GM19351 (cell line): Measurements from ENCODE around the gene DNAH10.
"Not testable (repeated sequence)": the region's sequence is repeated elsewhere in the genome, so short reads cannot be mapped to it uniquely, and the experiment has no call there.

Experiments used
- ATAC-seq: cut with Tn5 transposase; IDR thresholded peaks from one replicate; pipeline ENCODE4 v1.9.1; 2021; ENCODE audit warnings: mild to moderate bottlenecking, moderate library complexity; ENCODE audit not compliant: unreplicated experiment

DNAH10 gene

DNA sequence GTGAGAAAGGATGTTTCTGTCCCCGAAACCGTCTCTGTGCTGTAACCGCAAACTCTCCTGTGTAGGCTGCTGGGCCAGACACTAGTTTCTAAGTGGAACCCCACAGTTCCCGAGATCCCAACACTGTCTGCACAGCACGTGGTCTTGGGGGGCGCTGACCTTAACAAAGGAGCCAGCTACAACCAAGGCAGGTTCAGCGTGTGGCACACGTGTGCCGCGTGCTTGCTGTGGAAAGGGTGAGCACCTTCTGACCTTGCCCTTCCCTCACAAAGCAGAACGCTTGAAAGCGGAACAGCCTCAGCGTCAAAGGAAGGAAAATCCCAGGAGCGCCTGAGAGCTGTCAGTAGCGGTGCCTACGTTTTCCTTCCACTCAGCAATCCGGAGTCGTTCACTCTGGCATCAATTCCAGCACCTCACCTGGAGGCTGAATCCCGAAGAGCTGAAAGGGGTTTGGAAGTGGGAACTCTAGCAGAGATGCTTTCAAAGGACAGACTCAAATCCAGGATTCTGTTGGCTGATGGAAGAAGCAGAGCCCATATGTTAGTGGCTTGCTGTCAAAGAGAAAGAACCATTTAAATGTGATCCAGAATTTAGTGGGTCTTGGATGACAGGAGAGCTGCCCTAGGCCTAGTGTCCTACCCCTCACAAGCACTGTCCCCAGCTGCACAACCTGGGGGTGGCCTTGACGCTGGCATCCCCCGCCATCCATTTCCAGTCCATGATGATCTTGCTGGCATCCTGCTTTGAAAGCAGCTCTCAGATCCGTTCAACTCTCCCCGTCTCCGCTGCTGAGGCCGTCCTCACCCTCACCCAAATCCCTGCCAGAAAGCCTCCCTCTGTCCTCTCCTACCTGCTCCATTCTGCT, 183.4 kb downstream of the DNAH10 start:
- no peak for ATAC-seq

DNA sequence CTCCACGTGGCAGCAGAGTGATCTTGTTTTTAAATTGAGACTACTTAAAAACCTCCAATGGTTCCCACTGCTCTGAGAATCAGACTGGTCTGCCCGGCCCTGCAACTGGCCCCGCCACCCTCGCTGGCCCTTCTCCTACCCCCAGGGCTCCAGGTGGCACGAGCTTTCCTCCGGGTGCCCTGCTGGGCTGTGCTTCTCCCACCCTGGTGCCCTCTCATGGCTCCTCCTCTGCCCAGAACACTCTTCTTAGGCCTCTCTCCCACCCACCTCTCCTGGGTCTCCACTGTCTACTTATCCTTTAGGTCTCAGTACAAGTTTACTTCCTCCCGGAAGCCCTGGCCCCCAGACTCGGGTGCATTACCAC, 184.0 kb downstream of the DNAH10 start:
- ATAC-seq, result no peak

DNA sequence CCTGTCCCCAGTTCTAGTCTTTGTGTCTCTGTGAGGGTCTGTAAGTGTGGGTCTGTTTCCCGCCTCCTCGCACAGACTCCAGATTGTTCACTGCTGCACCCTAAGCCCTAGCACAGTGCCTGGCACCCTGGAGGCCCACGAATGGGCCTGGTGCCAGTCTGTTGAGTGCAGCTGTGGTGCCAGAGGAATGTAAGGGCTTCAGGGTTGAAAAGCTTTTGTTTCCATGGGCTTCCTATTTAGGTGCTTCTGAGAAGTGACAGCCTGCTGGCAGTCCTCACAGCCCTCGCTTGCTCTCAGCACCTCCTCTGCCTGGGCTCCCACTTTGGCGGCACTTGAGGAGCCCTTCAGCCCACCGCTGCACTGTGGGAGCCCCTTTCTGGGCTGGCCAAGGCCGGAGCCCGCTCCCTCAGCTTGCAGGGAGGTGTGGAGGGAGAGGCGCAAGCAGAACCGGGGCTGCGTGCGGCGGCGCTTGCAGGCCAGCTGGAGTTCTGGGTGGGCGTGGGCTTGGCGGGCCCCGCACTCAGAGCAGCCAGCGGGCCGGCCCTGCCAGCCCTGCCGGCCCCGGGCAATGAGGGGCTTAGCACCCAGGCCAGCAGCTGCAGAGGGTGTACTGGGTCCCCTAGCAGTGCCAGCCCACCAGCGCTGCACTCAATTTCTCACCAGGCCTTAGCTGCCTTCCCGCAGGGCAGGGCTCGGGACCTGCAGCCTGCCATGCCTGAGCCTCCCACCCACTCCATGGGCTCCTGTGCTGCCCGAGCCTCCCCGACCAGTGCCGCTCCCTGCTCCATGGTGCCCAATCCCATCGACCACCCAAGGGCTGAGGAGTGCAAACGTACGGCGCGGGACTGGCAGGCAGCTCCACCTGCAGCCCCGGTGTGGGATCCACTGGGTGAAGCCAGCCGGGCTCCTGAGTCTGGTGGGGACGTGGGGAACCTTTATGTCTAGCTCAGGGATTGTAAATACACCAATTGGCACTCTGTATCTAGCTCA, 184.7 kb downstream of the DNAH10 start:
- ATAC-seq, result not testable (repeated sequence)

DNA sequence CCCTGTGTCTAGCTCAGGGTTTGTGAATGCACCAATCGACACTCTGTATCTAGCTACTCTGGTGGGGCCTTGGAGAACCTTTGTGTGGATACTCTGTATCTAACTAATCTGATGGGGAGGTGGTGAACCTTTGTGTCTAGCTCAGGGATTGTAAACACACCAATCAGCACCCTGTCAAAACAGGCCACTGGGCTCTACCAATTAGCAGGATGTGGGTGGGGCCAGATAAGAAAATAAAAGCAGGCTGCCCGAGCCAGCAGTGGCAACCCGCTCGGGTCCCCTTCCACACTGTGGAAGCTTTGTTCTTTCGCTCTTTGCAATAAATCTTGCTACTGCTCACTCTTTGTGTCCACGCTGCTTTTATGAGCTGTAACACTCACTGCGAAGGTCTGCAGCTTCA, 185.4 kb downstream of the DNAH10 start:
- not testable (repeated sequence) for ATAC-seq

DNA sequence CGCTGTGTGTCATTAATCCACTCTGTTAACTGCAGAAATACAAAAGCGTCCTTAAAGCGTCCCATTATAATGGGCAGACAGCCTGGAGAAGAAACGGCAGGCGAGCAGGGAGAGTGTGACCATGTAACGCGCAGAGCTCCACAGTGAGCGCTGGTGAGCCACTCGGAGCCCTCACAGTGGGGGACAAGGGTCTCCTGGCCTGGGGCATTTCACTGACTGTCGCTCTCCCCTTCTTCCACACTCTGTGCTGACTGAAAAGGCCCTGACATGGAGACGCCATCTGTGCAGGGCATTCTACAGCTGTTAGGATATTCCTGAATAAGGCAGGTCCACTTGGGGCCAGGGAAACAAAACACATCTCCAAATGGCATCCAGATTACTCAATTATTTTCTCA, 186.3 kb downstream of the DNAH10 start:
- ATAC-seq, result no peak

DNA sequence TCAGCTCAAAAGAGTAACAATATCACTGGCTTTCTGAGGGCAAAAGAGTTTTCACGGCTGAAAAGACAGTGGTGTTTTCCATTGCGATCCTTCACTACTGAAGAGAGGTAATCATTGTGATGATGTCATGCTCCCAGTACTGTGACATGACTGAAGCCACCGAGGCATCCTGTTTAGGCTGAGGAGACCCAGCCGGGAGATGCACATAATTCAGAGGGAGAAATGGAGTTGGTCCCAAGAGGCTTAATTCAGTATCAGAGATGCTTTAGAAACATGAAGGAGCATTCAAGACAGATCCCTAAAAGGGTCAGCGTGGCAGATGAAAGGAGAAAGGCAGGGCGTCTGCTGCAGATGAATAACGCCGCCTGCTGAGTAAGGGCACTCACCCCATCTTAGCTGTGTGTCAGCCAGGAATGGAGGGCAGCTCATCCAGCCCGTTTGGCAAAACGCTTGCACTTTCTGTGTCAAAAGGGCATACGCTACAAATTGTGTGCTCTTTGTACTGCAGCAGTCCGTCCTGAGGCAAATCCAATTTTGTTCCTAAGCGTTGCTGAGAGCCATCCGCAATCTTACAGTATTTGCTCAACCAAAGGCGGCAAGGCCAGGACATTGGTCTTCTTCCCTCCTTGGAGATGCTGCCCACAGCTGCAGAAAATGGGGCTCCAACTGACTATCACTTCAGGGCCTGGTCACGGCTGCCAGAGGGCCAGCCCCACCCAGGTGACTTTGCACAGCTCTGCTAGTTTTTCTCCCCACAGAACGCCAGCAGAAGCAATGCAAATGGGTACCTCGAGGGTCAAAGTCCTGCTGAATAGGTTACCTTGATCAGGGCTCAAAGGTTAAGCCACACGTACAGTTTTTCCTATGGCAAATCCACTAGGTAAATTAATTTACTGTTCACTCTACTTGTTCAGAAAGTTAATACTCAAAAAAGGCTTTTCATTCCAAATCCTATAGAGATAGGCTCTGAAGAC, 187.0 kb downstream of the DNAH10 start:
- ATAC-seq, result no peak

DNA sequence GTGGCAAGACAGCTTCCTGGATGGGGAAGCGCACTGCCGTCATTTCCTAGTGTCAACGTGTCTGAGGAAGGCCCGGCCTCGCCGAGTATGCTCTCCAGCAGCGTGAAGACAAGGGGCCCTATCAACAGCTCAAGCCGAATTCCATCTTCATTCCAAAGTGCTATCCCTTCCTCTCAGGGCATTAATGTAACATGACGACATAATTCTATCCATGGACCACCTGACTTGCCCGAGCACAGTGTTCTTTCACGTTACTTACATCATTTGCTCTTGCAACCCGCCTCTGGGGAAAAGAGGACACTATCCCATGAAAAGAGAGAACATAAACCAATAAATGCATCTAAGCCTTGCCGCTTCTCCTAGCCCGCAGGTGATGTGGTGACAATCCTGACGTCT, 187.7 kb downstream of the DNAH10 start:
- ATAC-seq, result no peak

DNA sequence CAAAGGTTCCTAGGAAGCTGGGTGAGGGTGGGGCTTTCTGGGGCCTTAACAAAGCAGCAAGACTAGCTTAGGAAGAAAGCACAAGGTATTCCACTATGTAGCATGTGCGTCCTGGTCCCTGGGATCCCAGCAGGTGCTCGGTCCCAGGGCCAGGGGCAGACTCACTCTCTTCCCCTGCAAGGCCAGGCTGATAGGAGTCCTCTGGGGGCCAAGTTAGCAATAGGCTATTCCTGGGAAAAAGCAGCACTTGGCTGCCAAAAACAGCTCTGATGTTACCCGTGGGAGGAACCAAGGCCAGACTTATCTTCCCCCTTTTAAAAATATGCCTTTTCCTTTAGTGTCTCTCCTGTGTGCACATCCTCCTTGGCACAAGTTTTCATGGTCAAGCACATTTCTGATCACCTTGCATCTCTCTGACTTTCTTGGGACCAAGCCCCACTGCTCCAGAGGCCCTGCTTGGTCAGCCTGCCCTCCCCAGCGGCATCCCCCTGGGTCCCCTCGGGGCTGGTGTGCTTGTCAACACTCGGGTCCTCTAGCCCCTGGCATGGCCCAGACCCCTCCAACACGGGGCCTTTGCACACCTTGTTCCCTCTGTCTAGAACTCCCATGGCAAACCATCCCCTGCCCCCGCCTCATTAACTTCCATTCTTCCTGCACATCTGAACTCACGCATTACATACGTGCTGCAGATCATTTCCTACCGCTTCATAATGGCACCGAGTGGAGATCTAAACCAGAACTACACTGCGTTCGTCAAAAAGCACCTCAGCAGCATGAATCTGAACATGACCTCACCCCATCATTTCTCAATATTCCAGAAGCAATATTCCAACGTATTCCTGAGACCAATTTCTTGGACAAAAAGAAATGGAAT, 188.6 kb downstream of the DNAH10 start:
- ATAC-seq, result no peak

DNA sequence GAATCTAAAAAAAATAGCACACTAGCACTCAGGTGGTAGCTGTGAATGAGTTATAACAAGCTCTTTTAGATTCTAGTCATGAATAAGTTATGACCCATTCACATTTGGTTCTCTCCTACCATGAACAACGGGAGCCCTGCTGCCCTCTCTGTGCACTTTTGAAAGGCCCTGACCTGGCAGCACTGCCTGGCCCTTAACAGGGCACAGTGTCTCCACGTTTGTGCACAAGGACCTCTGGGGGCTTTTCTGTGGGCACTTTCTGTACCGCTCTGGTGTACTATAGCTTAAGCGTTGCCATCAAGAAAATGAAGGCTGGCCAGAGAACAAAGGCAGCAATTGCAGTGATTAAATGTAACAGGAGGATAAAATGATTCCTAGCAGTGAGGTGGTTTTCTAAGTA, 189.4 kb downstream of the DNAH10 start:
- ATAC-seq, result no peak

DNA sequence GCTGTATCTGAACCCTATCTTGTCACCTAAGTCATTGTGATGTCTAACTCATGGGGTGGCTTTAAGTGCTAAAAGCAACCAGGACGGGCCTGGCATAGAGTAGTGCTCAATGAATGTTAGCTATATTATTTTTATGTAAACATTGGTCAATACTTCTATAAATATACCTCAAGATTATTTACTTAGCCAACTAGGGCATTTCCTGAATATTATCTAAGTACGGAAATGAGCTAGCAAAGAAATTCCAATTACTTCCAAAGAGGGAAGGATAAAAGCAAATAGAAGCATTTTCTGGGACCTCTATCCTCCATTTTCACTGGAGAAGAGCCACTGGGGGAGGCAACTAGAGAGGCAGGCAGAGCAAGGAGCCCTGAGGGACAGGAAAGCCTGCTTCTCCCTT, 189.9 kb downstream of the DNAH10 start:
- no peak for ATAC-seq

DNA sequence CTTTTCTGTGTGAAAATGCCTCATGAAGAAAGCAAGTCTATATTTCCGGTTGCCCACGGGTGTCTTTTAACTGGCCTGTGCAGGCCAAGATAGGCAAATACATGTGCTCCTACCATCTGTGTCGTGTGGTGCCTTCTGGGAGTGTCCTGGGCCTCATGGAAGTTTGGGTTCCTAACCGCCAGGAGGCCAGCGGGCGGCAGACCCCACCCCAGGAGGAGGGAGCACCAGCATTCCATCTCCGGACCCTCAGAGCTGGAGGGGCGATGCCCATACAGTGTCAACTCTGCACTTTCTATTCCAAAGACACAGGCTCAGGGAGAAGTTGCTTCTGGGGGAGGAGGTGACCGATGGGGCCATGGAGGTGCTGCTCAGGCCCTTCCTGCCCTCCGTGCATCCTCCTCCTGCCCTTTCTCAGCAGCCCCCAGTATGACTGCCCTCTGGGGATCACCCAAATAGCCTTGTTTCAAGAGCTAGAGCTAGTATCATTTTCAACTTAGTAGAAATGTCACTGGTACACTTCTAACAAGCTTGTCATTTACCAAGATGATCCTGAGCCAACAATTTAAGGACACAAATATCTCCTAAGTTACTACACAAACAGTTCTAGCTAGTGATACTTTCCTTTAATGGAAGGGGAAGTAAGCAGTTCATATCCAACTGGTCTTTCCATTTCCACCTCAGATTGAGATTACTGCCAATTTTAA, 192.7 kb downstream of the DNAH10 start:
- ATAC-seq, result no peak

DNA sequence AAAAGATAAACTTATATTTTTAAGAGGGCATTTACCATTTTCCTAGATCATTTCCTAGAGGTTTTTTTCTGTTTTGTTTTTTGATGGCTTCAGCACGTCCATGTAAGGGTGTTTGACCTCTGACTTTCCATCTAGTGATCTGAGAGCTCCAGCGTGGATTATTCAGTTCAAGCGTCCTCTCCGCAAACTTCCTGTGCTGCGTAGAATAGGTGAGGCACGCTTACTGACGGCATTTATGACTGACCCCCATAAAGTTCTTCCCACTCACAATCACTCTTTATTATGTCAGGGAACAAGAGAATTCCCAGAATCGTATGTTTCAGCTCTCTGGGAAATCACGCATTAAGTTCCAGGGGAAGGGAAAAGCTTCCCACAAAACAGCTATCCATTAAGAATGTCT, 194.1 kb downstream of the DNAH10 start:
- no peak for ATAC-seq

DNA sequence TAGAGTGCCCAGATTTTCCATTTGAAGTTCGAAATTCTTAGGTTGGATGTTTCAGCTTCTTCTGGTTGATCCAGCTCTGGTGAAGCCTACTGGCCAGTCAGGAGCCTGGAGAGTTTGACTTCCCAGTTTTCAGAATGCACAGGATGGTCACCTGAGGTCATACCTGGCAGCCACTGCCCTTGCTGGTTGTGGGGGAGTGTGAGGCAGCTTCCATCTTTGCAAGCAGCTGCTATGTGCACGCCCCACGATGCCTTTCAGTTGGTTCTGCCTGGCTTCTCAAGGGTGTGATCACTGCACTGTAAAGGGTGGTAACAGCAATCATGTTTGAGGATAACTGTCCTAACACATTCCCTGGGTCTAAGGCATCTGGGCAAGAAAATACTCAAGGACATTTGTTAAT, 195.1 kb downstream of the DNAH10 start:
- ATAC-seq, result no peak

DNA sequence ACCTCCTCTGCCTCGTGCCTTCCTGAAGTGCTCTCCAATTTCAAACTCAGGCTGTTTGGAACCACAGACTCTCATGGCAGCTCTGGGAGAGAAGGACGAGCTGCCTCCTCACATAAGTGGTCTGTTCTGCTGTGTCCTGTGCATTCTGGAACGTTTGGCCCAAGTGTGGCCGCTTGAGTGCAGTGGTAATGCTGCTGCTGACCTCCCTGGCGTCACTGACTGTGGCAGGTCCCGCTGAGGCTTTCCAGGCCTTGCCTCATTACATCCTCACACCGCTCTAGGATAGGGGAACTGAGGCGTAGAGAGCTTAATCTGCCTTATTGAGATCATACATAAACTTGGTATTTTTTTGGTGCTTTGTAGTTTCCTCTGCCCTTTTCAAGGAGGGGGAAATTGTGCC, 196.4 kb downstream of the DNAH10 start:
- no peak for ATAC-seq

DNA sequence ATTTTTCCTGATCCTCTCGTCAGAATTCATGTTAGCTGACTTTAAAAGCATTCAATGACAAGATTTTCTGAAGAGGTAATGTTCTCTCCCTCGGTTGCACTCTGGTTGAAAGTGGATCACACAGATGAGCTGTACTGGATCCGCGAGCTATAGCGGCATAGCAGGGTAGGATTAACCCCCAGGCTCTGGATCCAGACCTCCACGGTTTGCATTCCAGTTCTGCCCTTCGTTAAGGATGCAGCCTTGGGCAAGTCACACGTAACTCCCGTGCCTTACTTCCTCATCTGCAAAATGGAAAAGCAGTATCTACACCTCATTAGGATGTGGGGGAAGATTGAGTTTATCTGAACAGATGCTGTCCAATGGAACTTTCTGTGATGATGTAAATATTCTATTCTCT, 196.8 kb downstream of the DNAH10 start:
- ATAC-seq, result no peak

DNA sequence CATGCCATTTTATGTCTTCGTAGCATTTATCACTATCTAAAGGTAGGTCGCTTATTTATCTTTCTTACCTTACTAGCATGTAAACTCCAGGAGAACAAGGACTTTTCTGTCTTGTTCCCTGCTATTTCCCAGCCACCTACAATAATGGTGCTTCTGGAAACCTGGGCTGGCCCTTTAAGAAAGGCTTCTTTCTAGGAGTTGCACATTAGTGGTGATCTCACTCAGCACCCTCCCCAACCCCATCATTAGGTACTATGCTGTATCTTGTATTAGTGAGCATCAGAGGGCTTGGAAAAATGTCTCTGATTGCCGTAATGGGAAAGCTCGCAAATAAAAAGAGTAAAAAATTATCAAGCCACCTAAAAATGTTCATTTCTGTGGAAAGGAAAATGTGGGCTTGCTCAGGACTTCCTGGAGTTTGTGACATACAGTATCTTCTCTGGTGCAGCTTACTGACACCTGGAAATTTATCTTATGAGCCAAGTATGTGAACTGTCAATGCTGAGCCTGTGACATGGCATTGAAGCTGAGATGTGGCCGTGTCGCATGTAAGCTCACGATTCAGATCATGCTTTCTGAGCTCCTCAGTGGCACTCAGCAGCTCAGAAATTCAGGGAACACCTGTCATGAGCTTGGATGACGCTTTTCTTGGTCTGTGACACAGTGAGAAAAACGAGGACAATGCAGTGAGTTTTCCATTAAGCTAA, 198.1 kb downstream of the DNAH10 start:
- no peak for ATAC-seq

DNA sequence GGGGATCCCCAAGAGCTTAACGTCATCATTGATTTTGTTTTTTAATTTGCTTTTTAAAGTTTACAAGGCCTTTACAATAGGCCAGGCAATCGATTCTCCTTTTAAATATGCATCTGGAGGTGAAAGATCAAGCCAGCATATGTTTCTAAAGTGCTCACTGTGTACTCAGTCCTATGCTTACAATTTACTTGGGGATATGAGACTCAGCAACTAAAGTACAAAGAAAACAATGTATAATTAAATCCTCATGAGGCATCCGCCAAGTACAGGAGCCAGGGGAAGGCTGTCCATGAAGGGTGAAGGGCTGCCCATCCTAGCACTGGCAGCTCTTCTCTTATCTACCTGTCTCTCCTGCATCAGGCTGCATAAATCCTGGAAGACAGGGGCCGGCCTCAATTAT, 198.8 kb downstream of the DNAH10 start:
- ATAC-seq, result no peak

DNA sequence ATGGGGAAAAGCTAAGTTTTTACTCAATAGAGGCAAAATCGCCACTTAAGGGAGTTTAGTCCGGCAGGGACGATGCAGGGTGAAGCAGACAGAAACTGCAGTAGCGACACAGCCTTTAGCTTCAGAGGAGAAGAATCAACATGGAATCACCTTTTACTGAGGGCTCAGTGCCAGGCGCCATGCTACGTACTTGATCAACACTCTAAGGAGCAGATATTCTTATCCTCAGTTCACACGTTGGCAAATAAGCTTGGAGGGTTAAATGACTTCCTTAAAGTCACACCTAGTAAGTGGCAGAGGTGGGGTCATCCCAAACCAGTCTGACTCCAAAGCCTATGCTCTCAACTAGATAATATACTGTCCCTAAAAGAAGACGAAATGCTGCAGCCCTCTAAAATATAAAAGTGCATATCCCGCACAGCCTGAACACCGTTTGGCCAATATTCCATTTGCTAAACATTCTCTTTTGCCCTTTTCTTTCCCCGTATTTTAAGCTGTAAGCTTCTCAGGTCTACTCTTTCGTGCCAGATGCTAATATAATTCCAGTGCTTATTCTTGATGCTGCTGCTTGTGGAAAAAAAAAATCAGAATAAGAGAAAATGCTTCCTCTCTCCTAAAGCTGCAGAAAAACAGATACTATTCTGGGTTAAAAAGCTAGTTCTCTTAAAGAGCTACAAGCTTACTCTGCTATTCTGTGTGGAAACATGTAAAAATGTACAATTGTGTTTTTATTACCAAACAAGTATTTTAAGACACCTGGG, 199.7 kb downstream of the DNAH10 start:
- ATAC-seq, result no peak
